HG03045 (cell line): ENCODE data around the gene RPRD1A.
"Not testable (repeated sequence)": the region's sequence is repeated elsewhere in the genome, so short reads cannot be mapped to it uniquely, and the experiment has no call there.

ENCODE experiments used
- ATAC-seq: cut with Tn5 transposase; IDR thresholded peaks from one replicate; pipeline ENCODE4 v1.9.1; 2021; ENCODE audit warnings: mild to moderate bottlenecking, moderate library complexity; ENCODE audit not compliant: unreplicated experiment

Gene RPRD1A

DNA sequence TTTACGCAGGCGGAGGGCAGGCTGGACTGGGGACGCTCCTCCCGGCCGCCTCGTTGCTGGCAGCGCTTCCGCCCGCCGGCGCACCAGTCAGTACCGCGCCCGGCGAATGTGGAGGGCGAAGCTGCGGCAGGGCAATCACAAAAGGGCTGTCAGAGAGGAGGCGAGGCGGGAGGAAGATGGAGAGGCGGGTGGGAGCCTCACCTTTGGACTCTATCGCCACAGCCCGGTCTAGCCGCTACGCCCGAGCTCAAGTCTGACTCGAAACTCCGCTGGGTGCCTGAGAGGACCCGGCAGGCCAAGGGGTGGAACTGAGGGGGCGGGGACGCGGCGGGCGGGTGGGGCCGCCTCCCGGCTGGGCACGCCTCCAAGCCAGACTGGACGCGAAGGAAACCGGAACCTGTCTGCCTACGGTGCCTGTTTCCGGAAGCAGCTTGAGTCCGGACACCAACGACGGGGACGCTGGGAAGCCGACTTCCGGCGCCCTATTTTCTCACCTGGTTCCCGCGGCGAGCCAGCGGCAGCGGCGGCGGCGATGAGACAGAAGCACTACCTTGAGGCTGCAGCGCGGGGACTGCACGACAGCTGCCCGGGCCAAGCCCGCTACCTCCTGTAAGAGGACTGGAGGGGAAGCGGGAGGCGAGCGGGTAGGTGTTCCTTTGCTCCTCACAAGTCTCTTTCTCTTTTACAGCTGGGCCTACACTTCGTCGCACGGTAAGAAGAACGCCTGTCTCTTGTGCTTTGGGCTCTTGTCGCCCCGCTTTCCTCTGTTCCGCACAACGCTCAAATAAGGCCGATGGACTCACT lies 95.0 kb downstream of the RPRD1A start, which contains the start of gene RMP24:
Gene RMP24 (plus strand): TSS at position 483 of the 804 bp plus-strand sequence.
- ATAC-seq: peak; percentile 92

DNA sequence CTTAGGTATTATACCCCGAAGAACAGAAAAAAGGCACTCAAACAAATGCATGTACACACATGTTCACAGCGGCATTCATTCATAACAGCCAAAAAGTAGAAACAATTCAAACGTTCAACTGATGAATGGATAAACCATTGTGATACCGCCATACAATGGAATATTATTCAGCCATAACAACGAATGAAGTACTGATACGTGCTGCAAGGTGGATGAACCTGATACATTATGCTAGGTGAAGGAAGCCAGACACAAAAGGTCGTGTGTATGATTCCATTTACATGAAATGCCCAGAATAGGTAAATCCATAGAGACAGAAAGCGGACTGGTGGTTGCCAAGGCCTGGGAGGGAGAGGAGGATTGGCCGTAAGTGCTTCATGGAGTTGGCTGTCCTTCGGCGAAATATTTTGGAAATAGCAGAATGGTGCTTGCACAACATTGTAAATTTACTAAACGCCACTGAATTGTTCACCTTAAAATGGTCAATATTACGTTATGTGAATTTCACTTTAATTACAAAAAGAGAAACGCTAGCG lies 95.6 kb downstream of the RPRD1A start:
- peak; percentile 8 for ATAC-seq

DNA sequence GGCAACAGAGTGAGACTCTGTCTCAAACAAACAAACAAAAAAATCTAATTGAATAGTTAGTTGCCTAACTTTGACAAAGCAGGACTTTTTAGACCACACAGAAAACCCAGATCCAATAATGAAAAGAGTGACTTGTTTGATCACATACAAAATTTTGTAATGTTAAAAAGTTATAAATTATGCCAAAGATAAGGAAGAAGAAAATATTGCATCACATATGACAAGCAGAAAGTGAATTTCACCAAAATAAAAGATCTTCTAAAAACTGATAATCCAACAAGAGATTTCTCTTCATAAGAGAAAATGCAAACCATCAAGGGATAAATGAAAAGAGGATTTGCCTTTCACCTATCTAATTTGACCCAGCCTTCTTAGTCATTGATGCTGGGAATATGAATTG lies 97.7 kb downstream of the RPRD1A start:
- ATAC-seq: no peak

DNA sequence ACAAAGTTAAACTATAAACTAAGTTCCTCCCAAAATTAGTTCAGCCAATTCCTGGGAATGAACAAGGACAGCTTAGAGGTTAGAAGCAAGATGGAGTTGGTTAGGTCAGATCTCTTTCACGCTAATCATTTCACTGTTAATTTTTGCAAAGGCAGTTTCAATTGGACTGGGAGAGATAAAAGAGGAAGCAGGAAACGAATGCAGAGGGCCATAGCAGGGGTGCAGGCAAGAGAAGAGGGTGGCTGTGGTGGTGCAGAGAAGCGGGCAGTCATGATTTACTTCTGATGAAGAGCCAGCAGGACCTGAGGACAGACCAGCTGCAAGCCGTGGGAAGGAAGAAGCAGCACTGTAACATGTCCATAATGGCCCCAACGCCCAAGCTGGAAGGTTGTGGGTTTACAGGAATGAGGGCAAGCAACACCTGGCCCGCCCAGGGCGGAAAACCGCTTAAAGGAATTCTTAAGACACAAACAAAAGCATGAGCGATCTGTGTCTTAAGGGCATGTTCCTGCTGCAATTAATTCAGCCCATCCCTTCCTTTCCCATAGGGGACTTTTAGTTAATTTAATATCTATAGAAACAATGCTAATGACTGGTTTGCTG lies 99.0 kb downstream of the RPRD1A start:
- ATAC-seq: no peak

DNA sequence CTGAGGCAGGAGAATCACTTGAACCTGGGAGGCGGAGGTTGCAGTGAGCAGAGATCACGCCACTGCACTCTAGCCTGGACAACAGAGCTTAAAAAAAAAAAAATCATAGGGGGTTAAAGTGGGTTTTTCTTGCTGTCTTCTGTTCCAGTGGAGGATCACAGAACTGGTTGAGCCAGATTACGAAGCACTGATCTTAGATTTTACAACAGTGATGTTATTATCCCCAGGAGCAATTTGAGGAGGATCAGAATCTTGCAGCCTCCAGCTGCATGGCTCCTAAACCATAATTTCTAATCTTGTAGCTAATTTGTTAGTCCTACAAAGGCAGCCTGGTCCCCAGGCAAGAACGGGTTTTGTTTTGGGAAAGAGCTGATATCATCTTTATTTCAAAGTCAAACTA lies 99.5 kb downstream of the RPRD1A start:
- not testable (repeated sequence) for ATAC-seq

DNA sequence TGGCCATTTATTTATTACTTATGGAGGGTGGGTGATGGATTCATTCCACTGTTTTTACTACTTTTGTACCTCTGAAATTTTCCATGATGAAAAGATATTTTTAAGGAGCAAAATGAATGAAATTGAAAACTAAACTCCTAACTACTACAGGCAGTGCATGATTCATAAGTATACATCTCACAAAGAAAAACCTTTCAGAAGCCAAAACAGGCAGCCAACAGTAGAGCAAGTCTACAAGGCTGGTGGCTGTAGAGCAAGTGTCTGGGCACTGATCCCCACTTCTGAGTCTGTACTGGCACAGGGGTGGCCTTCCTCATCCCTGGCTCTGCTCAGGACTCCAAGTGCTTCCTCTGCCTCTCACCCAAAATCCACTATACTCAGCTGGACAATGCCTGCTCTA lies 103.0 kb downstream of the RPRD1A start:
- no peak for ATAC-seq

DNA sequence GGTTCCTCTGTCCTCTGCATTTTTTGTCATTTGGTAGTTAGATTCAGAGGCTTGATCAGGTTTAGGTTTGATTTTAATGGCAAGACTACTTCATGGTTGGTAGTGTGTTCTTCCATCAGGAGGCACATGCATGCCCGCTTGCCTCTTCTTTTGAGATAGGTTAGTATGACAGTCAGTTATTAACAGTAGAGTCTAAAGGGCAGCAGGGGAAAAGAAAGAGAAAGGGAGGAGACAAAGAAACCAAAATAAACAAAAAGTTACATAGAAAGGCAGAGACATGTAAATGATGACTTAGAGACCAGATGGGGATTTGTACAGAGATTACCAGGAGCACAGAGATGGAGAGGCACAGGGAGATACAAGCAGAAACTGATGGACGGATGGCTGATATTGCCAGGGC lies 105.0 kb downstream of the RPRD1A start:
- no peak for ATAC-seq

DNA sequence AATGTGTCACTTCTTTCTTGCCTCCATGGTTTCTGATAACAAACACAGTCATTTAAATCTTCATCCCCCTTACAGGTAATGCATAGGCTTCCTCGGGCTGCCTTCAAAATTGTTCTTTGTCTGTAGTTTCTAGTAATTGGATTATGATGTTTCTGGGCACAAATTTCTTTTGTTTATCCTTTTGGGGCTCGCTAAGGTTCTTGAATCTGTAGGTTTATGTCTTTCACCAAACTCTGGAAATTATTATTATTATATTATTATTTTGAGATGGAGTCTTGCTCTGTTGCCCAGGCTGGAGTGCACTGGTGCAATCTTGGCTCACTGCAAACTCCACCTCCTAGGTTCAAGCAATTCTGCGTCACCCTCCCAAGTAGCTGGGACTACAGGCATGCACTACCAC lies 111.1 kb downstream of the RPRD1A start:
- no peak for ATAC-seq

DNA sequence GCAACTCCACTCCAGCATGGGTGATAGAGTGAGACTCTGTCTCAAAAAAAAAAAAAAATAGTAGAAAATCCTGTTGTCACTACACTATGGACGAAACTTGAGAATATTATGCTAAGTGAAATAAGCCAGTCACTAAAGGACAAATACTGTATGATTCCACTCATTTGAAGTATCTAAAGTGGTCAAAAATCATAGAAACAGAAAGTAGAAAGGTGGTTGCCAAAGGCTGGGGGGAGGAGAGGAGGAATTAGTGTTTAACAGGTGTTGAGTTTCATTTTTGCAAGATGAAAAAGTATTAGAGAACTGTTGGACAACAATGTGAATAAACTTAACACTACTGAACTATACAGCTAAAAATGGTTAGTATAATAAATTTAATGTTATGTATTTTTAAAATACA lies 113.7 kb downstream of the RPRD1A start:
- no peak for ATAC-seq

DNA sequence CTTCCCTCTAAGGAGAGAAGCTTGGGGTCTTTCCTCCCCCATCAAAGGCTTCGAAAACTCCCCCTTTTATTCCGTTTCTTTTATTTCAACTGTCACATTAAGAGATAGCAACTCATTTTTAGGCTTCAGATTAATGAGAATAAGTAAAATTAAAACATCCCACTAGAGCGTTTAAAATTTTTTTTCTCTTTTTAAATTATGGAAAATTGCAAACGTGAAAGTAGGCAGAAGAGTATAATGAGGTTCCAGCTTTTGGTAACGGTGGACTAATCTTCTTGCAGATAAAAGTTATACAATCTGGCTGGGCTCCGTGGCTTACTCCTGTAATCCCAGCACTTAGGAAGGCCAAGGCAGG lies 116.8 kb downstream of the RPRD1A start:
- ATAC-seq: no peak

DNA sequence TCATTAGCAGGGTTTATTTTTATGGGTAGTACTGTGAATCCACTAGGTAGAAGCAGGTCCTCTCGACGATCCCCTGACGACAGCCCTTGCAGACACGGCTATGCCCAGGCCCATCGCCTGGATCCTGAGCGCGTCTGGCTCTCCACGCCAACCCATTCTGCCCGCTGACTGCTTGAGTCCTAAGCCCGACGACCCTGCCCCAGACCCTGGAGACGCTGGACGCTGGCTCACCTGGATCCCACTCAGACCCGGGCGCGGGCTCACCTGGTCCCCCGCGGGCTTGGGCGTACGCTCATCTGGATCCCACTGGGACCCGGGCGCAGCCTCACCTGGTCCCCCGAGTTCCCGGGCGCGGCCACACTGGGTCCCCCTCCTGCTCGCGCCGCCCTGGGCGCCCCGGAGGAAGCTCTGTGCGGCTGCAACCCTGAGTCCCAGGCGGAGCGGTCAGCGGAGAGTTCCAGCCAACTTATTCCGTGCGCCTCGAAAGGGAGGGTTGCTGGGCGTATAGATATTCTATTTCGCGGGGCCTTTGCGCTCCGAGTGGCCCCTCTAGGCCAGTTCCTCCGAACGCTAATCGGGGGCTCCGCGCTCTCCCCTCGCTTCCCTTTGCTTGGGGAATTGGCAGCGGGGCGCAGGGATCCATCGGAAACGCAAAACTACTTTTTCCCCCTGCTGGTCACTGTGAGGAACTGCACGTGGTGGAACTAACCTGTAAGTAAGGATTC lies 117.3 kb downstream of the RPRD1A start:
- no peak for ATAC-seq

DNA sequence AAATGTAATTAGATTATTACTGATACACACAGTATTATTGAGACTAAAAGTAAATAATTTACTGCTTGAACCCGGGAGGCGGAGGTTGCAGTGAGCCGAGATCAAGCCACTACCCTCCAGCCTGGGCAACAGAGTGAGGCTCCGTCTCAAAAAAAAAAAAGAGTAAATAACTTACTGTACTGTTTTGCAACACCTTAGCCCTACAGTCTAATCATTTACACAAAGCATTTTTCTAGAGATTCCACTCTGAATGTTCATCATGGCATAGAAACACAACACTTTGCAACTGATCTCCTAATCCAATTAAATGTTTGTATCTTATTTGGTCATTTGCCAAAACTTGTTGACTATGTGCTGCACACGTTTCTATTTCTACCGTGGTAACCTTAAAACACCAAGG lies 118.3 kb downstream of the RPRD1A start:
- no peak for ATAC-seq

DNA sequence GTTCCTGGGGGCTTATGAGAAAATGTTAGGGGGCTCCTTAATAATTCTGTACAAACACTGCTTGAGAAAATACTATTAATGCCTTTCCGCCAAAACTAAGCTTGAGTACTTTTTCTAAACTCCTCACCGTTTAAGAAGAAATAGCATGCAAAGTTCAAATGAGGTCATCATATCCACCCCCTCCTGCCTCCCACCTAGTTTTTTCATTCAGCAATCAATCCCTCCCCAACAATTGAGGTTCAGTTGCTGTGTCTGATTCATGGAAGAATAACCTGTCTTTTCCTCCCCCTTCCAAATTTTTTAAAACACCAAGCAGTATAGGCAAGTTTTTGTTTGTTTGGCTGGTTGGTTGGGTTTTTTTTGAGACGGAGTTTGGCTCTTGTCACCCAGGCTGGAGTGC lies 119.3 kb downstream of the RPRD1A start:
- ATAC-seq: no peak

DNA sequence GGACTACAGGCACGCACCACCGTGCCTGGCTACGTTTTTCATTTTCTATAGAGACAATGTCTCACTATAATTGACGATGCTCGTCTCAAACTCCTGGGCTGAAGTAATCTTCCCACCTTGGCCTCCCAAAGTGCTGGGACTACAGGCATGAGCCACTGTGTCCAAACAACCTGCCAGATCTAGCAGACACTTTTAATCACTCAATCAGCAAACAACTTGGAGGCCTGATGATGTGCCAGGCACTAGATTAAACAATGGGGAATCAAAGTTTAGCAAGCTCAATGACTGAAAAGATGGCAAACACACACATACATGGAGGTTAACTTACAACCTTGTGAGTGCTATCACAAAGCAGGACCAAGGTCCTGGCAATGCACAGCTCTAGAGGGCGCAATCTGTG lies 124.7 kb downstream of the RPRD1A start:
- ATAC-seq: no peak

DNA sequence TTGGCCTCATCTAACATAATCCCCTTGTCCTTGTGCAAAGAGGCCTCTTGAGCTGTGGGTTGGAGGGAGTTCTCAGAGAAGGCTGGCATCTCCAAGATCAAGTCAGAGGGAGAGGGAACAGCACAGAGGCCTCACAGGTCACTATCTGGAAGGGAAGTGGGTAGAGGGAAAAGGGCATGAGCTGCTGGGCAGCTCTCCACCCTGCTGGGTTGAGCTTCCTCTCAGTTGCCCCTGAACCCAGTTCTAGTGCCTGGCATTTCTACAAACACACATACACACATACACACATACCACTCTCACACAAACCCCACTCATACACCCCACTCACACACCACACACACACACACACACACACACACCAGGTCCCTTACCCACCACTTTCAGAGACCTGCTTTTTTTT lies 125.2 kb downstream of the RPRD1A start:
- no peak for ATAC-seq

DNA sequence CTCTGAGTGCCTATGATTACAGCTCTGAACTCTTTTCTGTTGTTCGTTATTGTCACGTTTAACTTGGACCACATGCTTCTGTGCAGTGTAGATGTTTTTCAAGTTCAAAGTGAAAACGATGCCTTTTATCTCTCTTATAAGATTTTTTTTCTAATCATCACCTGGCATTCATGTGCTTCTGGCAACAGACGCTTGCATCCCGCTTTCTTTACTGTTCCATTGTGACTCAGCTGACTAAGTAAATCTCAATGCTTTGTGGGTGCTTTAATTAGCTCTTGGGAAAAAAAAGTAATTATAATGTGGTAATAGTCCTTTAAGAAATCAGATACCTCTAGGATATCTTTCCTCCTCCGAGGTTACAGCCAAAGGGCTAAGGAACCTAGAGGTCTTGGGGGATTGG lies 126.1 kb downstream of the RPRD1A start:
- ATAC-seq: no peak
